ENCODE measurements around the gene RHBDL1.
"Not testable (repeated sequence)": the region's sequence is repeated elsewhere in the genome, so short reads cannot be mapped to it uniquely, and the experiment has no call there.

RHBDL1 gene

DNA sequence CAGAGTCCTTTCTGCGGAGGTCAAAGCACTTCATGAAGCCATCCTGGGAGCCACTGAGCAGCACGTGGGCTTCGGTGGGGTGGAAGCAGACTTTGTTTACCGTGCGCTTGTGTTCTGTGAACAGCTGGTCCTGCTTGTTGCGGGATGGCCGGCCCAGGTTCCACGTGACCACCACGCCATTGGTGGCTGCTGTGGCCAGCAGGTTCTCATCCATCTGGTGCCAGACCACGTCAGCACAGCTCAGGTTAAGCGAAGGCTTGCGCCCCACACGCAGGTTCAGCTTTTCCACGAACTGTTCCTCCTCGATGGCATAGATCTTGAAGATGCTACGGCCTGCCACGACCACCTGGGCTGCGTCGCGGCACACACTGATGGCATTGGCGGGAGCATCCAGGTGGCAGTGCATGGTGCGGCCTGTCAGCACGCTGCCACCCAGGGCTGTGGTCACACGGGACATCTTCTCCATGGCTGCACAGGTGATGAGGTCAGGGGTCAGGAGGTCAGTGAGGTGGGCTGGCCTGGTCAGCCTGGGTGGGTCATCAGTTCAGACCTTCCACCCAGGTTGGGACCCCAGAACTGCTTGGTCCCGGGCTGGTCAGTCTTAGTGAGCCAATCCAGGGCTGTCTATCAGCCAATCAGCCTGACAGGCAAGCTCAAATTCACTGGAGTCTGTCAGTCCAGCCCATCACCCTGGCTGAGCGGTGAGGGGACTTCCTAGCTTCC is 13.9 kb downstream of the RHBDL1 start:
- Histone ChIP-seq H3K79me2 (peaks cover 6% of the 10 kb centered on the region), H3K4me3 (ENCODE audit: low read depth, low read length) (peak overlapping the region; percentile 89), H3K27me3 (ENCODE audit: control insufficient read depth, insufficient read depth, low read length) (no peaks in the 10 kb centered on the region), H3K9ac (peak overlapping the region; percentile 15), H3K9me3 (ENCODE audit: control insufficient read depth, low read length) (no peaks in the 10 kb centered on the region), H3K27ac (peak overlapping the region; percentile 74), H2AFZ (peak overlapping the region; percentile 87), H3K4me2 (ENCODE audit: low read length) (peak overlapping the region; percentile 94), H3K36me3 (ENCODE audit: control insufficient read depth, insufficient read depth, low read length) (no peaks in the 10 kb centered on the region), H3K4me1 (peaks cover 24% of the 10 kb centered on the region)
- TF ChIP-seq, protein P1, sequence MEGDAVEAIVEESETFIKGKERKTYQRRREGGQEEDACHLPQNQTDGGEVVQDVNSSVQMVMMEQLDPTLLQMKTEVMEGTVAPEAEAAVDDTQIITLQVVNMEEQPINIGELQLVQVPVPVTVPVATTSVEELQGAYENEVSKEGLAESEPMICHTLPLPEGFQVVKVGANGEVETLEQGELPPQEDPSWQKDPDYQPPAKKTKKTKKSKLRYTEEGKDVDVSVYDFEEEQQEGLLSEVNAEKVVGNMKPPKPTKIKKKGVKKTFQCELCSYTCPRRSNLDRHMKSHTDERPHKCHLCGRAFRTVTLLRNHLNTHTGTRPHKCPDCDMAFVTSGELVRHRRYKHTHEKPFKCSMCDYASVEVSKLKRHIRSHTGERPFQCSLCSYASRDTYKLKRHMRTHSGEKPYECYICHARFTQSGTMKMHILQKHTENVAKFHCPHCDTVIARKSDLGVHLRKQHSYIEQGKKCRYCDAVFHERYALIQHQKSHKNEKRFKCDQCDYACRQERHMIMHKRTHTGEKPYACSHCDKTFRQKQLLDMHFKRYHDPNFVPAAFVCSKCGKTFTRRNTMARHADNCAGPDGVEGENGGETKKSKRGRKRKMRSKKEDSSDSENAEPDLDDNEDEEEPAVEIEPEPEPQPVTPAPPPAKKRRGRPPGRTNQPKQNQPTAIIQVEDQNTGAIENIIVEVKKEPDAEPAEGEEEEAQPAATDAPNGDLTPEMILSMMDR (IDR thresholded peaks at IDR 0.05) = no peak

DNA sequence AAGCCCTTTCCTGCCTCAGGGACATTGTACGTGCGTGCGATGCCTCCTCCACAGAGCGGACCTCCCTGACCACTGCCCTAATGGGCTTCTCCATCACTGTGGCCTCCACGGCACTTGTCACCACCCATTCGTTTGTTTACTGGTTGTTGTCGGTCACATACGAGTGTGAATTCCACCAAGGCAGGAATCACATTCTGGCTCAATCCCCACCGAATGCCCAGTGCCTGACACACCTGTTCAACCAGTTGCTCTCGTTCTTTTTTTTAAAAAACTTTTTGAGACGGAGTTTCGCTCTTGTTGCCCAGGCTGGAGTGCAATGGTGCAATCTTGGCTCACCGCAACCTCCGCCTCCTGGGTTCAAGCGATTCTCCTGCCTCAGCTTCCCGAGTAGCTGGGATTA is 15.8 kb downstream of the RHBDL1 start:
- H3K9ac ChIP-seq; H2AFZ ChIP-seq; H3K9me3 ChIP-seq (ENCODE audit: control insufficient read depth, low read length); H3K27me3 ChIP-seq (ENCODE audit: control insufficient read depth, insufficient read depth, low read length); H3K4me2 ChIP-seq (ENCODE audit: low read length); H3K36me3 ChIP-seq (ENCODE audit: control insufficient read depth, insufficient read depth, low read length); H3K79me2 ChIP-seq; H3K27ac ChIP-seq; H3K4me3 ChIP-seq (ENCODE audit: low read depth, low read length): not testable (repeated sequence)
- H3K4me1 ChIP-seq = peaks cover 22% of the 10 kb centered on the region

DNA sequence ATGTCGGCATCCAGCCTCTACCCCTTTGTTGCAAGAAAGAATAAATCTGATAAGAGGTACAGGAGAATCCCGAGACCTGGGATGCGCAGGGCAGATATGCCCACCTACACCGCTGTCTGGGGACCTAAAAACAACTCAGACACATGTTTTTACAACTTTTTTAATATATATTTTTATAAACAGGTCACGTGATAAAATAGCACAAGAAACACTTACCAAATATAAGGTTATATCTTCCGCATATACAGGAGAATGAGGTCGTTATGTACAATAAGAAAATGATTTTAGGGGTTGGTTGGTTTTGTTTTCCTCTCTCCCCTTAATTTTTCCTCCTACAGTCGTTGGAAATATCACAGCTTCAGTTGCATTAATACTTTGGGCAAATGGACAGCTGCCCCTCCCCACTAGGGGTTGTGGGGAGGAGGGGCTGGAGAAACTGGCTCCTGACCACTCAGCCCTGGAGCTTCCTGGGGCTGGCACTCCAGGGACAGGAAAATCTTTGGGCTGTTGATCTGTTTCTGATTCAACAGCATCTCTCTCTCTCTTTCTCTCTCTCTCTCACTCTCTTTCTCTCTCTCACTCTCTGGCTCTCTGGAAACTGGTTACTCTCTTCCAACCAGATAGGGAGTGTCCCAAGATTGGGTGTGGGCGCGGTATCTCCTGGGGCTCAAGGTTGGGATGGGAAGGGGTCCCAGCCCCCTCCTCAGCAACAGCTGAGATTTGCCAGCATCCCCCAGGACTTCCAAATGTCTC is 17.1 kb downstream of the RHBDL1 start:
- Histone ChIP-seq H3K79me2 (peaks cover 3% of the 10 kb centered on the region), H3K4me3 (ENCODE audit: low read depth, low read length) (no peak overlapping the region), H3K9ac (no peak overlapping the region), H3K4me2 (ENCODE audit: low read length) (no peak overlapping the region), H2AFZ (no peak overlapping the region), H3K9me3 (ENCODE audit: control insufficient read depth, low read length) (no peaks in the 10 kb centered on the region), H3K4me1 (peaks cover 22% of the 10 kb centered on the region), H3K36me3 (ENCODE audit: control insufficient read depth, insufficient read depth, low read length) (no peaks in the 10 kb centered on the region), H3K27me3 (ENCODE audit: control insufficient read depth, insufficient read depth, low read length) (no peaks in the 10 kb centered on the region), H3K27ac (no peak overlapping the region)
- TF ChIP-seq, protein P1 (IDR thresholded peaks at IDR 0.05) = no peak

DNA sequence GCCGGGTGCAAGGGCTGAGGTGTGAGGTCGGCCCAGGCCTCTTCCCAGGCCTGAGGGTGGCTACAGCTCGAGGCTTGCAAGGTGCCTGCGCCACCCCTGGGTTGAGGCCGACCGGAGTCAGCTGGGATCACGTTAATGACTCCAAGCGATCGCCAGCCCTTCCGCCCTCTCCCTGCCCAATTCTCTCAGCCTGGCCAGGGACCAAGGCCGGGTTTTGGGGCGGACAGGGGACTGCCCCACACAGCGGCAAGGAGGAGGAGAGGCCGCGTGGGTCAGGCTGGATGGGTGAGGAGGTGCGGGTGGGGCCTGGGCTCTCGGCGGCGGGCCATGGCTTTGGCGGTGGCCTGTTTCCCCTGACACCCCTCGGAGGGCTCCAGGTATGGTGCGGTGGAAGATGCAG is 17.9 kb downstream of the RHBDL1 start:
- Histone ChIP-seq H2AFZ (no peak overlapping the region), H3K4me3 (ENCODE audit: low read depth, low read length) (no peak overlapping the region), H3K36me3 (ENCODE audit: control insufficient read depth, insufficient read depth, low read length) (no peaks in the 10 kb centered on the region), H3K9me3 (ENCODE audit: control insufficient read depth, low read length) (no peaks in the 10 kb centered on the region), H3K4me2 (ENCODE audit: low read length) (no peak overlapping the region), H3K9ac (no peak overlapping the region), H3K79me2 (peaks cover 5% of the 10 kb centered on the region), H3K27ac (no peak overlapping the region), H3K27me3 (ENCODE audit: control insufficient read depth, insufficient read depth, low read length) (no peaks in the 10 kb centered on the region), H3K4me1 (peaks cover 22% of the 10 kb centered on the region)
- TF ChIP-seq, protein P1 (IDR thresholded peaks at IDR 0.05) = no peak

DNA sequence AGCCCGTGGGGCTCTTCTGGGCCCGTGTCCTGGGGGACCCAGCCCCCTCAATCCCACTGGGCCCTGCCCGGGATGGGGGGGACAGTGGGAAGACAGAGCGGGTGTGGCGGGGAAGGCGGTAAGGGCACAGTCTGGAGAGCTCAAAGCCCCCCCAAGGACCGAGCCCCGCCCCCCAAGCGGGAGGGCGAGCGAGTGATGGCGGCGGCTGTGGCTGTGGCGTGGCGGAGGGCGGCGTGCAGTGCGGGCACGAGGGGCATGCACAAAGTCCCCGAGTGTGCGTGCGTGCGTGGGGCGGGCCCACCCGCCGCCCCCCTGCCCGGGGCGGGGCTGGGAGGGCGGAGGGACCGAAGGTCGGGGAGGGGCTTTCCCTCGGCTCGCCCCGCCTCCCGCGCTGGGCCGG is 18.3 kb downstream of the RHBDL1 start:
- H3K9ac ChIP-seq = no peak overlapping the region
- peaks cover 6% of the 10 kb centered on the region for H3K79me2 ChIP-seq
- H3K9me3 ChIP-seq (ENCODE audit: control insufficient read depth, low read length) = no peaks in the 10 kb centered on the region
- H3K4me3 ChIP-seq (ENCODE audit: low read depth, low read length) = no peak overlapping the region
- H3K27ac ChIP-seq = no peak overlapping the region
- no peak overlapping the region for H3K4me2 ChIP-seq (ENCODE audit: low read length)
- H3K27me3 ChIP-seq (ENCODE audit: control insufficient read depth, insufficient read depth, low read length) = no peaks in the 10 kb centered on the region
- H2AFZ ChIP-seq = no peak overlapping the region
- peaks cover 22% of the 10 kb centered on the region for H3K4me1 ChIP-seq
- no peaks in the 10 kb centered on the region for H3K36me3 ChIP-seq (ENCODE audit: control insufficient read depth, insufficient read depth, low read length)
- TF ChIP-seq, protein P1 (IDR thresholded peaks at IDR 0.05) = no peak
